ENCODE measurements around the gene RSRP1.

GRCh38 chr1:25232866-25233784 is 14.1 kb downstream of the RSRP1 start:
- TF ChIP-seq ZBTB26 (CRISPR knock-in tag; IDR thresholded peaks at IDR 0.05; ENCODE audit: borderline replicate concordance): no peak
- TF ChIP-seq AHDC1 (CRISPR knock-in tag; IDR thresholded peaks at IDR 0.05; ENCODE audit: borderline replicate concordance): no peak
- TF ChIP-seq SMARCC2 (IDR thresholded peaks at IDR 0.05): no peak
- TF ChIP-seq TAF1 (CRISPR knock-in tag; IDR thresholded peaks at IDR 0.05): no peak
- no peak for TF ChIP-seq FOSL1 (CRISPR knock-in tag; IDR thresholded peaks at IDR 0.05; ENCODE audit: borderline replicate concordance)
- TF ChIP-seq GMEB1 (CRISPR knock-in tag; IDR thresholded peaks at IDR 0.05; ENCODE audit: borderline replicate concordance): no peak
- TF ChIP-seq BRCA1 (CRISPR knock-in tag; IDR thresholded peaks at IDR 0.05): no peak
- TF ChIP-seq CREM (IDR thresholded peaks at IDR 0.05): no peak
- no peak for TF ChIP-seq CREM (CRISPR knock-in tag; IDR thresholded peaks at IDR 0.05)
- TF ChIP-seq PHF5A (CRISPR knock-in tag; IDR thresholded peaks at IDR 0.05; ENCODE audit: low read depth, unreplicated experiment): no peak
- peak in 1 of 2 experiments; percentile 63; a peak in 3 of 4 replicates for TF ChIP-seq POLR2A (IDR thresholded peaks at IDR 0.05; ENCODE audit: insufficient read depth in 1 of 2, low read depth in 2 of 2, low read length in 2 of 2)
